ENCODE results near the gene ANKRA2.
"Not testable (repeated sequence)": the region's sequence is repeated elsewhere in the genome, so short reads cannot be mapped to it uniquely, and the experiment has no call there.

ANKRA2 gene

DNA sequence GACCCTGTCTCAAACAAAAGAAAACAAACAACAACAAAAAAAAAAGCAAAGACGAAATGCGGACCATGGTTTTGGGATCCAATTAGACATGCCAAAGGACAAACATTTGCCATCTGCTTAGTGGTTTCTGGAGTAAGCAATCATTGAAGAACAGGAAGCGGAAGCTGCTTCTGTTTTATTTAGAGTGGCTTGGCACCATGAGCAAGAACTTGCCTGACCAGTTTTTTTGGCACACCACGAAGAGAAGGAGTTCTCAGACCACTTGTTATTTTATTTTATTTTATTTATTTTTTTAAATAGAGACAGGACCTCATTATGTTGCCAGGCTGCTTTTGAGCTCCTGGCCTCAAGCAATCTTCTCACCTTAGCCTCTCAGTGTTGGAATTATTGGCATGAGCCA lies 50.2 kb downstream of the ANKRA2 start:
- no peak for DNase-seq (ENCODE audit: extremely low spot score)
- ChIA-PET POLR2A (interaction anchor here (1.4 kb wide), 1 partner anchor 17 kb away, joined by 4 read pairs; the partner anchor contains the start of gene BTF3), CTCF (no interaction called here)
- TF ChIP-seq L3MBTL2 (conservative IDR thresholded peaks at IDR 0.05) (no peak), NFRKB (IDR thresholded peaks at IDR 0.05) (no peak), SUZ12 (IDR thresholded peaks at IDR 0.05) (no peak), SP1 (IDR thresholded peaks at IDR 0.05) (no peak), BHLHE40 (IDR thresholded peaks at IDR 0.05; ENCODE audit: borderline replicate concordance) (no peak), ARNT (IDR thresholded peaks at IDR 0.05) (no peak)
- TF ChIP-seq, protein P1, sequence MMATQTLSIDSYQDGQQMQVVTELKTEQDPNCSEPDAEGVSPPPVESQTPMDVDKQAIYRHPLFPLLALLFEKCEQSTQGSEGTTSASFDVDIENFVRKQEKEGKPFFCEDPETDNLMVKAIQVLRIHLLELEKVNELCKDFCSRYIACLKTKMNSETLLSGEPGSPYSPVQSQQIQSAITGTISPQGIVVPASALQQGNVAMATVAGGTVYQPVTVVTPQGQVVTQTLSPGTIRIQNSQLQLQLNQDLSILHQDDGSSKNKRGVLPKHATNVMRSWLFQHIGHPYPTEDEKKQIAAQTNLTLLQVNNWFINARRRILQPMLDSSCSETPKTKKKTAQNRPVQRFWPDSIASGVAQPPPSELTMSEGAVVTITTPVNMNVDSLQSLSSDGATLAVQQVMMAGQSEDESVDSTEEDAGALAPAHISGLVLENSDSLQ (IDR thresholded peaks at IDR 0.05) = no peak

DNA sequence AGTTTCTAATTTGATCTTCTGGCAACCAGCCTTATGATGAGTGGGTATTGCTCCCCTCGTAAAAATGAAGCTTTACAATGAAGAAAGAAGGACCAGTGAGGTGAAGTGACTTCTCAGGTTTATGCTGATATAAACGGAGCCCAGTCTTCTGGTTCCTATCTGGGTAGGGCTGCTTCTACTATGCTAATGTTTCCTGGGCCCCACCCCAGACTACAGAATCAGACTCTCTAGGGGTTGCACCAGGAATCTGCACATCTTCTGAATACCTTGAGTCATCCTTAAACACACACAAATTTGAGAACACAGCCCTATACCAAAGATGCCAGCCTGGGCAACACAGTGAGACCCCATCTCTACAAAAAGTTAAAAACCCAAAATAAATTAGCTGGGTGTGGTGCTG lies 51.0 kb downstream of the ANKRA2 start:
- POLR2A ChIA-PET = interaction anchor here (1.4 kb wide), 1 partner anchor 16 kb away, joined by 4 read pairs; the partner anchor contains the start of gene BTF3
- TF ChIP-seq CTBP1 (IDR thresholded peaks at IDR 0.05; ENCODE audit: borderline replicate concordance) = no peak
- no peak for TF ChIP-seq FOXA1 (IDR thresholded peaks at IDR 0.05)
- TF ChIP-seq FOXM1 (IDR thresholded peaks at IDR 0.05; ENCODE audit: borderline replicate concordance) = no peak
- TF ChIP-seq ZNF384 (IDR thresholded peaks at IDR 0.05) = no peak
- TF ChIP-seq ELF4 (IDR thresholded peaks at IDR 0.05) = no peak
- no peak for TF ChIP-seq TARDBP (IDR thresholded peaks at IDR 0.05)
- no peak for TF ChIP-seq BHLHE40 (IDR thresholded peaks at IDR 0.05; ENCODE audit: borderline replicate concordance)
- TF ChIP-seq FOXK2 (IDR thresholded peaks at IDR 0.05) = no peak
- no peak for TF ChIP-seq LEF1 (IDR thresholded peaks at IDR 0.05; ENCODE audit: borderline replicate concordance)
- no peak for TF ChIP-seq L3MBTL2 (conservative IDR thresholded peaks at IDR 0.05)
- CTCF ChIA-PET = interaction anchor here (0.6 kb wide), 1 partner anchor 210 kb away, joined by 4 read pairs; no protein-coding TSS in a partner anchor
- DNase-seq (ENCODE audit: extremely low spot score) = no peak

DNA sequence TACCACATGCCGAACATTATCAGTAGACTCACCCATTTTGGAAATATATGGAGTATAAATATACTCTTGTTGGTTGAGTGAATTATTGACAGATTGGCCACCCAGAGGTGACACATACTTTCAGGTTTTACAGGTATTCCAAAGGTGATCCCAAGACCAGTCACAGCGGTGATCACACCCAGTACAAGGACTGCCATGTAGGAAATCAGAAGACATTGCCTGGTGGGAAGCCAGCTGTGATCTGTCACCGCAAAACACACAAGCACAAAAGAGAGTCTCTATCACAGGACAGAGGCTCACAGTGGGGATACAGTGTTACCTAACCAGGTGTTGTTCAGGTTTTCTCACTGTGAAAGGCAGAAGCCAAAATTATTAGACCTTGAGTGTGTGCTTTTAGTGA lies 51.4 kb downstream of the ANKRA2 start:
- ChIA-PET POLR2A (interaction anchor here (1.4 kb wide), 1 partner anchor 16 kb away, joined by 4 read pairs; the partner anchor contains the start of gene BTF3), CTCF (interaction anchor here (0.6 kb wide), 1 partner anchor 209 kb away, joined by 4 read pairs; no protein-coding TSS in a partner anchor)
- TF ChIP-seq SUZ12 (IDR thresholded peaks at IDR 0.05) (no peak), TARDBP (IDR thresholded peaks at IDR 0.05) (no peak), NFRKB (IDR thresholded peaks at IDR 0.05) (no peak), ELF4 (IDR thresholded peaks at IDR 0.05) (no peak), ARNT (IDR thresholded peaks at IDR 0.05) (no peak), L3MBTL2 (conservative IDR thresholded peaks at IDR 0.05) (no peak), HDGF (IDR thresholded peaks at IDR 0.05; ENCODE audit: borderline replicate concordance) (no peak), LEF1 (IDR thresholded peaks at IDR 0.05; ENCODE audit: borderline replicate concordance) (no peak), FOXK2 (IDR thresholded peaks at IDR 0.05) (no peak), FOXM1 (IDR thresholded peaks at IDR 0.05; ENCODE audit: borderline replicate concordance) (no peak), BHLHE40 (IDR thresholded peaks at IDR 0.05; ENCODE audit: borderline replicate concordance) (no peak)
- TF ChIP-seq, protein P1 (IDR thresholded peaks at IDR 0.05) = no peak
- no peak for DNase-seq (ENCODE audit: extremely low spot score)

DNA sequence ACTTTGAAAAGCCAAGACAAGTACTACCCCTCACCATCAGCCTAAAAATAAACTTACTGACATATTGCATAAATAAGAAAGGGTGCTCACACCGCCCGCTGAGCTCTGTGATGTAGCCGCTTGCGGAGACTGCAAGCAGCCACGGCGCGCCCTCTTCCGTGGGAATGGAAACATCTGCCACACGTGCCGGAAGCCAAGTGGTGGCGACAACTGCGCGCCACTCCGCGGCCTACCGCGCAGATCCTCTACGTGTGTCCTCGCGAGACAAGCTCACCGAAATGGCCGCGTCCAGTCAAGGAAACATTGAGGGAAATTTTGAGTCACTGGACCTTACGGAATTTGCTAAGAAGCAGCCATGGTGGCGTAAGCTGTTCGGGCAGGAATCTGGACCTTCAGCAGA lies 56.9 kb downstream of the ANKRA2 start:
- POLR2A ChIA-PET = not testable (repeated sequence)

DNA sequence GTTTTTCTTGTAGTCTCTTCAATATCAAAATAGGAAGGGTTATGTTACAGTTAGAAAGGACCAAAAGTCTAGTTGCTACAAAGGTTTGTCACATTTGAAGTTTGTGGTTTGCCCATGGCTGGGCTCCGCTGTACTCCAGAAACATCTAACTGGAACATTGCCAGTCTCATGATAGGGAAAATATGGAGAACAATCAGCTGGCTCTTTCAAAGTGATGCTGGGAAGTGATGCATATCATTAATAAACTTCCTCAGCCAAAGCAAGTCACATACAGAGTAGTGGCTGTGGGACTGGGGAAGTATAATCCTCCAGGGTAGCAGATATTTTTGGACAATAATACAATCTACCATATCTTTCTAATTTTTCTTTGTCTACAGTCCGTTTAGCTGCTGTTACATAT lies 58.4 kb downstream of the ANKRA2 start:
- no peak for TF ChIP-seq NFRKB (IDR thresholded peaks at IDR 0.05)
- no peak for TF ChIP-seq FOXM1 (IDR thresholded peaks at IDR 0.05; ENCODE audit: borderline replicate concordance)
- TF ChIP-seq SP1 (IDR thresholded peaks at IDR 0.05) = no peak
- no peak for TF ChIP-seq ELF4 (IDR thresholded peaks at IDR 0.05)
- no peak for TF ChIP-seq TARDBP (IDR thresholded peaks at IDR 0.05)
- no peak for TF ChIP-seq BHLHE40 (IDR thresholded peaks at IDR 0.05; ENCODE audit: borderline replicate concordance)
- no peak for TF ChIP-seq CTBP1 (IDR thresholded peaks at IDR 0.05; ENCODE audit: borderline replicate concordance)
- no peak for TF ChIP-seq ARNT (IDR thresholded peaks at IDR 0.05)
- TF ChIP-seq ZNF384 (IDR thresholded peaks at IDR 0.05) = no peak
- TF ChIP-seq, protein P1 (IDR thresholded peaks at IDR 0.05) = no peak
- no peak for TF ChIP-seq LEF1 (IDR thresholded peaks at IDR 0.05; ENCODE audit: borderline replicate concordance)
- TF ChIP-seq FOXK2 (IDR thresholded peaks at IDR 0.05) = no peak
- no peak for TF ChIP-seq SUZ12 (IDR thresholded peaks at IDR 0.05)
- no peak for TF ChIP-seq L3MBTL2 (conservative IDR thresholded peaks at IDR 0.05)
- TF ChIP-seq FOXA1 (IDR thresholded peaks at IDR 0.05) = no peak
- no peak for TF ChIP-seq HDGF (IDR thresholded peaks at IDR 0.05; ENCODE audit: borderline replicate concordance)
- DNase-seq (ENCODE audit: extremely low spot score) = no peak
- ChIA-PET CTCF (no interaction called here), POLR2A (interaction anchor here (1.2 to 2.1 kb wide), 2 partner anchors 9 to 11 kb away, joined by 3 to 9 read pairs; partner anchors contain the start of gene BTF3)

More for the DNA sequence above, 56.9 kb downstream of the ANKRA2 start:
- CTCF ChIA-PET; DNase-seq (ENCODE audit: extremely low spot score): not testable (repeated sequence)

DNA sequence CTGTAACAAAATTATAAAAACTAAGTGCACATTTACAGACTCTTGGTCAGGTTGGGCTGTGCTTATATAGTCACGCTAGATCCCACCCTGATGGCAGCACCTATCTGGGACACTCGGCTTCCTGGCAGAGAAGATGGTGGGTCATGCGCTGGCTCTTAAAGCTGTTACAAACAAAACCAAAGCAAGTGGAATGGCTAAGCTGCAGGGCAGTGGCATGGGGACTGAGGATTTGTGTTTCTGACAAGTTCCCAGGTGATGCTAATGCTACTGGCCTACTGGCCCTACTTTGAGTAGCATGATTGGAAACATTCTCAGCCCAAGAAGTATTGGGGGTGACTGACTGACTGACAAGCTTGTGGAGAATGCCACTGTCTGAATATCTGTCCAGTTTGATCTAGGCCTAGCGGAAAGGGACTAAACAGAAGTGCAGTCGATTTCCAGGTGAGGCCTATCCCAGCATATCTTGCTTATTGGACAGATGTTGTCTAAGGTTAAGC lies 58.9 kb downstream of the ANKRA2 start:
- CTCF ChIA-PET = interaction anchor here (0.5 kb wide), 1 partner anchor 290 kb away, joined by 3 read pairs; no protein-coding TSS in a partner anchor
- TF ChIP-seq ELF4 (IDR thresholded peaks at IDR 0.05) (no peak), L3MBTL2 (conservative IDR thresholded peaks at IDR 0.05) (no peak), NFRKB (IDR thresholded peaks at IDR 0.05) (no peak), FOXM1 (IDR thresholded peaks at IDR 0.05; ENCODE audit: borderline replicate concordance) (no peak), FOXA1 (IDR thresholded peaks at IDR 0.05) (no peak), TARDBP (IDR thresholded peaks at IDR 0.05) (no peak), ZNF384 (IDR thresholded peaks at IDR 0.05) (no peak), LEF1 (IDR thresholded peaks at IDR 0.05; ENCODE audit: borderline replicate concordance) (no peak), FOXK2 (IDR thresholded peaks at IDR 0.05) (no peak), SP1 (IDR thresholded peaks at IDR 0.05) (no peak), BHLHE40 (IDR thresholded peaks at IDR 0.05; ENCODE audit: borderline replicate concordance) (no peak), HDGF (IDR thresholded peaks at IDR 0.05; ENCODE audit: borderline replicate concordance) (no peak), ARNT (IDR thresholded peaks at IDR 0.05) (no peak), SUZ12 (IDR thresholded peaks at IDR 0.05) (no peak), CTBP1 (IDR thresholded peaks at IDR 0.05; ENCODE audit: borderline replicate concordance) (no peak)
- TF ChIP-seq, protein P1 (IDR thresholded peaks at IDR 0.05) = no peak
- POLR2A ChIA-PET = interaction anchor here (1.2 to 2.1 kb wide), 2 partner anchors 8 to 10 kb away, joined by 3 to 9 read pairs; partner anchors contain the start of gene BTF3
- no peak for DNase-seq (ENCODE audit: extremely low spot score)

Data from HEK293T (cell line).